DMS 273 (cell line): ENCODE results near the gene LINGO3.

ENCODE experiments used
- DNase-seq: peaks from one replicate; lab custom pipeline; 2025; ENCODE audit not compliant: unreplicated experiment; lab: John Stamatoyannopoulos, UW

LINGO3 gene

DNA sequence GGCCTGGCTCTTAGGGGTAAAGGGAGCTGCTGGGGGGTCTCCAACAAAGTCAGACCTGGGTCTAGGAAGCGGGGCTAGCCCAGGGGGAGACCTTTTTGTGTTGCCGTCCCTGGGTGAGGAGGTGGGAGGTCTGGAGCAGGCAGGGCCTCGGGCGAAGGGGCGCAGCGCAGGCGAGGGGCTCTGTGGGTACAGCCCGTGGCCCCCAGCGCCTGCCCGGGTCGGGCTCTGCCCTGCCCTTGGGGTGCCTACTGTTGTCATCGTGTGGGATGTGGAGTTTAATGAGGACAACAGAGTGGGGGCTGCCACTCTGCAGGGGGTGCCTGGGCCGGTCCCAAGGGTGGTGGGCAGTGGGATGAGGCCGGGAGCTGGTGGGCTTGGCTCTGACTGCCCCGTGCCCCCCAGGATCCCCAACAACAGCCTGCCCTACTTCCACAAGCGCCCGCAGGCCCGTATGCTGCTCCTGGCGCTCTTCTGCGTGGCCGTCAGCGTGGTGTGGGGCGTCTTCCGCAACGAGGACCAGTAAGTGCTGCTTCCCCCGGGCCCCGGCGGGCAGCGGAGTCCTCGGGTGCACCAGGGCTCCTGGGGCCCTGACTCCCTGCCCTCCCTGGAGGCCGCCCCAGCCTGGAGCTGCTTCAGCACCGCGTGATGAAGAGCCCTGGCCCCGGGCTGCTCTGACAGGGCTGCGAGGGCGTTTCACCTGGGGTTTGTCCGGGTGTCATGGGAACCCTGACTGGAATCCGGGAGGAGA lies 32.7 kb upstream of the LINGO3 start:
- DNase-seq = no peak

DNA sequence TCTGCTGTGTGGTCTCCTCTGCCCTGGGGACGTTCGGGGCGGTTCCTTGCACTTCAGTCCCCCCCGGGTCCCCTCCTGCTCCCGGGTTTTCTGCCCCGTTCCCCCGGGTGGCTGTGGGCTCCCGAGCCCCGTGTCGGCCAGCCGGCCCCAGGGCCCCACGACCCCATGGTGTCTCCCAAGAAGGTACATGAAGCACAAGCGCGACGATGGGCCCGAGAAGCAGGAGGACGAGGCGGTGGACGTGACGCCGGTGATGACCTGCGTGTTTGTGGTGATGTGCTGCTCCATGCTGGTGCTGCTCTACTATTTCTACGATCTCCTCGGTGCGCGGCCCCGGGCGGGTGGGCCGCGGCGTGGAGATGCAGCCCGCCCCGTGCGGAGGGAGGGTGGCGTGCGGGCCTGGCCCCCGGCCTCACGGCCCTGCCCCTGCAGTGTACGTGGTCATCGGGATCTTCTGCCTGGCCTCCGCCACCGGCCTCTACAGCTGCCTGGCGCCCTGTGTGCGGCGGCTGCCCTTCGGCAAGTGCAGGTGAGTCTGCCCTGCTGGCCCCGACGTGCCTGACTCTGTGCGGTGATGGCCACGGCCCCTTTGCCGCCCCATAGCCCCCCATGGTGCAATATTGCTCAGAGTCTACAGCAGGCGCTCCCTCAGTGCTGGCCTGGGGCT lies 31.8 kb upstream of the LINGO3 start:
- DNase-seq = no peak

DNA sequence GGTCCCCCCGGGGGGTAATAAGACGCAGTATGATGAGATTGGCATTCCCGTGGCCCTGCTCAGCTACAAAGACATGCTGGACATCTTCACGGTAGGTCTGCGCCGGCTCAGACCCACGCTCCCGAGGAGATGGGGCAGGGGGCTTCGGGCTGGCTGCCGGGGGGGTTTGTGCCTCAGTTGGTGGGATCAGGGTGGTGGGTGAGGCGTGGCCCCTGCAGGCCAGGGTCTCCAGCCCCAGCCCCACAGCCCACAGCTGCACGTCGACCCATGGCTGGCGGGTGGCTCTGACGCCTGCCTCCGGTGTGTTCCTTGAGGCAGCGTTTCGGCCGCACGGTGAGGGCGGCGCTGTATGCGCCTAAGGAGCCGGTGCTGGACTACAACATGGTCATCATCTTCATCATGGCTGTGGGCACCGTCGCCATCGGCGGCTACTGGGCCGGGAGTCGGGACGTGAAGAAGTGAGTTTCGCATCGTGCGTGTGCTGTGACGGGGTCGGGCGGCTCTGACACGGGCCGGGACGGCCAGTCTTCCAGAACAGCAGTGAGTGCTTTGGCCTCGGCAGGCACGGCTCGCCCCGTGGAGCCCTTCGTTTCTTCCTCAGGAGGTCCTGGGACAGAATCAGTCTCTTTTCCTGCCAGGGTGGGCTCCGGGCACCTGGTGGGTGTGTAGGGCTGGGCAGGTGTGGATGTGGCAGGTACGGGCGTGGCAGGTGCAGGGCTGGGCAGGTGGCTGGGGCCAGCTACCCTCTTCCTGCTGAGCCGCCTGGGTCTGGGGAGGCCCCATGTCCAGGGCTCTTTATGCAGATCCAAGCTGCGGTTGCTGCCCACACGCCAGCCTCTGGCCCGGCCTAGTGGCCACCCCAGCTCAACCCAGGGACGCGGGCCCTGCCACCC lies 31.0 kb upstream of the LINGO3 start:
- DNase-seq = no peak

DNA sequence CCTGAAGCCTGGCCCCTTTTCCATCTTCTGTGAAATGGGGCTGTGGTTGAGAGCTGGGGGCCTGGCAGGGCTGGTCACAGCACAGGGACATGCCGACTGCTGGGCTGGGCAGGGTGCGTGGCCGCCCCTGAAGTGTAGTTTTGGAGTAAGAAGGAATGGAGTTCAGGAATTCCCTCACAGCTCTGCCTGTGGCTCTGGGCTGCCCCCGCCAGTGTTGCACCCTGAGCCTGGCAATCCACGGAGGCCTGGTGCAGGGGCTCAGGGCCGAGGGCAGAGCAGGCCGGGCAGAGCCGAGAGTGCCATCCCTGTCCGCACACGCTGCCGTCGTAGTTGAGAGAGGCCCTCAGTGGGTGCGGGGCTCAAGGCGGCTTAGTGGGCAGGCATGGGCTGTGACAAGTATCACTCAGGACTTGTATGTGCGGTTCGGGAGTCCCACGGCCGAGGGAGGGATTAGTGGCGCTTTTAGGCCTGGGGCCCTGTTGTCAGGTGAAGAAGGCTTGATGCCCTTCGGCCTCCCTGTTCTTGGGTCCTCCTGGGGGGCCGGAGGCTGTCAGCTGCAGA lies 30.2 kb upstream of the LINGO3 start:
- DNase-seq = no peak

DNA sequence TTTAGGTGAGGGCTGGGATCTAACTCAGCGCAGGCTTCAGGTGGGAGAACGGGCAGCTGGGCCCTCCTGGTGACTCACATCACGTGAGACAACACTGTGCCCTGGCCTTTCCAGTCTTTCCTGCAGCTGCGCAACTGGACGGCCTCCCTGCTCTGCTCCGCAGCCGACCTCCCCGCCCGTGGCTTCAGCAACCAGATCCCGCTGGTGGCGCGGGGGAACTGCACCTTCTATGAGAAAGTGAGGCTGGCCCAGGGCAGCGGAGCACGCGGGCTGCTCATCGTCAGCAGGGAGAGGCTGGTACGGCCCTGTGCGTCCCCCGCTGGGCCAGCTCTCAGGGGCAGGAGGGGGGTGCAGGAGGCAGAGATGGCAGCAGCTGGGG lies 29.4 kb upstream of the LINGO3 start:
- DNase-seq = peak; percentile 51

DNA sequence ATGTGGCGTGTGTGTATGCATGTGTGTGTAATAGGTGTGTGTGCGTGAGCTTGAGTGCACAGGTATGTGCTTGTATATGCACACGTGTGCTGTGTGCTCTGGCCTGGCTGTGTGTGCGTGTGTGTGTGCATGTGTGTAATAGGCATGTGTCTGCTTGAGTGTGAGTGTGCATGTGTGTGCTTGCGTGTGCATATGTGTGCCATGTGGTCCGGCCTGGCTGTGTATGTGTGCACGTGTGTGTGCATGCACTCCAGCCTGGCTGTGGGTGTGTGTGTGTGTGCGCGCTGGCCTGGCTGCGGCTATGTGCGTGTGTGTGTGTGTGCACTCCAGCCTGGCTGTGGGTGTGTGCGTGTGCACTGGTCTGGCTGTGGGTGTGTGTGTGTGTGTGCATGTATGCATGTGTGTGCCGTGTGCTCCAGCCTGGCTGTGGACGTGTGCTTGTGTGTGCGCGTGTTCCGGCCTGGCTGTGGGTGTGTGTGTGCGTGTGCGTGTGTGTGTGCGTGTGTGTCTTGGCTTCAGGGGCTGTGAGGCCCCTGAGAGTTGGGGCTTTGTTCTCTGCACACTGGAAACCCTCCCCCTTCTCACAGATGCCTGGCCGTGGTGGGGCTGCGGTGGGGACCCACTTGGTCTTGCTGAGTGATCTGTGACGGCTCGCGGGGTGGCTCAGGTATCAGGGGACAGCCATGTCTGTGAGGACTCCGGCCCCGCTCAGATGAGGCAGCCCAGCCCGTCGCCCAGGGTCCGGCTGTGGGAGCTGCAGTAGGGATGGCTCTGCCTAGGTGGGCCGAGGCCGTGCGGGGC lies 28.8 kb upstream of the LINGO3 start:
- no peak for DNase-seq

DNA sequence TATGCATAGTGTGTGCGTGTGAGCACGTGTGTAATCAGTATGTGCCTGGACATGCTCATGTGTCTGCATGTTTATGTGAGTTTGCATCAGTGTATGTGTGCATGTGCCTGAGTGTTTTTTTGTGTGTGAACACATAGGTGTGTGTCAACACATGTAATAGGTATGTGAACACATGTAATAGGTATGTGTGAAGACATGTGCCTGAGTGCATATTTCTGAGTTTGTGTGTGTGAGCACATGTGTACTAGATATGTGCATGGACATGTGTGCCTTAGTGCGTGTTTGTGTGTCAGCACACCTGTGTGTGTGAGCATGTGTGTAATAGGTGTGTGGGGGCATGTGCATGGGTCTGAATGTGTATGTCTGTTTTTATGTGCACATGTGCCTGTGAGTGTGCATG lies 27.9 kb upstream of the LINGO3 start:
- no peak for DNase-seq

DNA sequence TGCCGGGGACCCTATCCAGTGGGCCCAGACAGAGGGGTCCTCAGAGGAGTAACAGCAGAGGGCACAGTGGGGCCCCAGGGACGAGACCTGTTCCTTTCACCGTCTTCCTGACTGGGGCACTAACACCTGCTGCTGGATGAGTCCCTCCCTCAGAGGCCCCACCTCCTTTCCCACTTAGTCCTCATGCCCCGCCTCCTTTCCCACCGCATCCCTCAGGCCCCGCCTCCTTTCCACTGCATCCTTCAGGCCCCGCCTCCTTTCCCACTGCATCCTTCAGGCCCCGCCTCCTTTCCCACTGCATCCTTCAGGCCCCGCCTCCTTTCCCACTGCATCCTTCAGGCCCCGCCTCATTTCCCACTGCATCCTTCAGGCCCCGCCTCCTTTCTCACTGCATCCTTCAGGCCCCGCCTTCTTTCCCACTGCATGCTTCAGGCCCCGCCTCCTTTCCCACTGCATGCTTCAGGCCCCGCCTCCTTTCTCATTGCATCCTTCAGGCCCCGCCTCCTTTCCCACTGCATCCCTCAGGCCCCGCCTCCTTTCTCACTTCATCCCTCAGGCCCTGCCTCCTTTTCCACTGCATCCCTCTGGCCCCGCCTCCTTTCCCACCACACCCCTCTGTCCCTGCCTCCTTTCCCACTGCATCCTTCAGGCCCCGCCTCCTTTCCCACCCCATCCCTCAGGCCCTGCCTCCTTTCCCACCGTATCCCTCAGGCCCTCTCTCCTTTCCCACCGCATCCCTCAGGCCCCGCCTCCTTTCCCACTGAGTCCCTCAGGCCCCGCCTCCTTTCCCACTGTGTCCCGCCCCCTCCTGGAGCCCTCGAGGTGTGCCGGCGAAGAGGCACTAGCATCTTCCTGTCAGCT lies 27.3 kb upstream of the LINGO3 start:
- no peak for DNase-seq

DNA sequence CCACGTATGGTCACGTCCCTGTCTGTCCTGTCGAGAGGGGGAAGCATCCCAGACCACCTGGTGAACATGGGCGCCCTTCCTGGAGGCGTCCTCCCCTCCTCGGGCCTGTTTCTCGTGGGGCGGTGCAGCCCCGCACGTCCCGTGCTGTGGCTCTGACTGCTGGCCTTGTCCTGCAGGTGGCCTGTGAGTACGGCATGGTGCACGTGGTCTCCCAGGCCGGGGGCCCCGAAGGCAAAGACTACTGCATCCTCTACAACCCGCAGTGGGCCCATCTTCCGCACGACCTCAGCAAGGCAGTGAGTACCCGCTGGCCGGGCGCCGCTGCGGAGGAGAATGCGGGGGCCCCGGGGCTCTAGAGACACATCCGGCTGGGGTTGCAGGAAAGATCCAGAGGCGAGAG lies 26.5 kb upstream of the LINGO3 start:
- DNase-seq = no peak

DNA sequence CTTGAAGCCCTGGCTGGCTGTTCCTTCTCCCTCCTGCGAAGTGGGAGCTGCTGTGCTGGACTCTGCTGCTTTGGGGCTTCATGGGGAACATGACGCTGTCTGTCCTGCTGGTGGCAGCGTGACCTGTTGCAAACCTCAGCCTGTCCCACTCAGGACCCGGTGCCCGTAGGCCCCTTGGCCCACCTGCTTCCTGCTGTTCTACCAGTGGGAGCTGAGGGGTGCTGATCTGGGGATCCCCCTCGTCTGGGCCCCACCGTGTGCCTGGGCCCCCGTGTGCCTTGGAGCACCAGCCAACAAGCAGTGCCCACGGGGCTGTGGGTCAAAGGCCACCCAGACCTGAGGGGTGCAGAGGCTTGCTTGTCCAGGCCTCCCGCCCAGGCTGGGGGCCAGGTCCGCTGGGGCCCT lies 25.9 kb upstream of the LINGO3 start:
- DNase-seq = no peak

DNA sequence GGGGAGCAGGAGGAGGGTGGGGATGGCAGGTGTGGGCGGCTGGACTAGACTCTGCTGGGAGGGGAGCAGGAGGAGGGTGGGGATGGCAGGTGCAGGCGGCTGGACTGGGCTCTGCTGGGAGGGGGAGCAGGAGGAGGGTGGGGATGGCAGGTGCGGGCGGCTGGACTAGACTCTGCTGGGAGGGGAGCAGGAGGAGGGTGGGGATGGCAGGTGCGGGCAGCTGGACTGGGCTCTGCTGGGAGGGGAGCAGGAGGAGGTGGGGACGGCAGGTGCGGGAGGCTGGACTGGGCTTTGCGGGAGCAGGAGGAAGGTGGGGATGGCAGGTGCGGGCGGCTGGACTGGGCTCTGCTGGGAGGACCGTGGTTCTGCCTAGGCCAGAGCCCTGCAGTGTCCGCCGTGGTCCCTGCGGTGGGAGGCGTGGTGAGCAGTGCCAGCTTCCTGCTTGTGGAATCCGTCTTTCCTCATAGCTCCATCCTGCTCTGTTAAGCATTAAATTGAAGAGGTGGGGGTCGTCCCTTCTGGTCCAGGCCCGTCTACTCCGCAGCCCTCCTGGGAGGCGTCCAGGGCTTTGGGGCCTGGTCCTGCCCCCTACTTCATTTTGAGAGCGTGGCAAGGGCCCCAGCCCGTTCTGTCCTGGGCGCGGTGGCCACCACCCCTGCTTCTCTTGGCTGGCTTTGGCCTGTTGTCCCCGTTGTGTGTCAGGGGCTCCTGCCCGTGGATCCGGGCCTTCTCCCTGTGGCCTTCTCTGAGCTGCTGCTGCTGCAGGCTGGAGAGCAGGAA lies 25.3 kb upstream of the LINGO3 start:
- no peak for DNase-seq

DNA sequence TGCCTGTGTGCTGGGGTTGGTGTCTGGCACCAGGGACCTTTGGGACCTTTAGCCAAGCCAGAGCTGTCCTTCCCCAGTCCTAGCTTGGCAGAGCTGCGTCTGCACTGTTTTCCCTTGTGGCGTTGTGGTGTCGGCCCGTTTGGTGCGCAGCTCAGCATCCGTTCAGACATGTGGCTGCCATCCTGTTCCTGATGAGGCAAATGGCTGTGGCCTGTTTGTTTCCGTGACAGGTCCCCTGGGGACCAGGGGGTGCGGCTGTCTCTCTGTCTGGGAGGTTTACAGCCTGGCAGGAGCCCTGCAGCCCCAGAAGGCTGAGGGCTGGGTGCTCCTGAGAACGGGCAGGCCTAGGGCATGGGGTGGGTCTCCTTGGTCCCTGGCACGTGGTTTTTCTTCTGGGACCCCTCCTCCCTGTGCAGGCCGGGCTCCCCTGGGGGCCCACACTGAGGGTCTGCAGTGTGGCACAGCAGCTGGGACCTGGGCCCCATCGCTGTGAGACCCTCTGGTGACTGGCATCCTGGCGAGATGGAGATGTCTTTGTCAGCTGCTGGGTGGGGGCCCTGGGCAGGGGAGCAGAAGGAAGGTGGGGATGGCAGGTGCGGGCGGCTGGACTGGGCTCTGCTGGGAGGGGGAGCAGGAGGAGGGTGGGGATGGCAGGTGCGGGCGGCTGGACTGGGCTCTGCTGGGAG lies 24.5 kb upstream of the LINGO3 start:
- no peak for DNase-seq

DNA sequence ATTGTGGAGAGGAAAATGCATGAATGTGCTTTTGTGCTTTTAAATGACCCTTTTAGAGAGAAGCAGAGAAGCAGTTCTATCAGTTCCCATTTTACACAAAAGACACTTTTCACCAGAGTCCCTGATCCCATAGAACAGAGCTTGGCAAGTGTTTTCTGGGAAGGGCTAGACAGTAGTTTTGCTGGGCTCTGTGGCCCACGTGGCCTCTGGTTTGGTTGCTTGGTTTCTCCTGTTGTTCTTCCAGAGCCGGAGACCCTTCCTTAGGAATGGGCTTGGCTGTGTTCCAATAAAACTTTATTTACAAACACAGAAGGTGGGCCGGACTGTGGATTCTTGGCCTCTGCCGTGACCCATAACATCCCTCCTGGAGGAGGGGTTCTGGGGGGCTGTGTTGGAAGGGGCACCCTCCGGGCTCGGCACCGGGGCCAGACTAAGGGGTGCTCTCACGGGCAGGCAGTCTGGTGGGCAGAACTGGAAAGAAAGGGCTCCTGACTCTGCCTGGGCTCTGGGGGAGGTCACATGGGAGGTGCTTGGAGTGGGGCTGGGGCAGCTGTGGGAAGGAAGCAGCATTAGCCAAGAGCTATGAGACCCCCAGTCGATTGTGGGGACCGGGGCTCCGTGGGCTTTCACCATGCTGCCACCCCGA lies 23.8 kb upstream of the LINGO3 start:
- no peak for DNase-seq

DNA sequence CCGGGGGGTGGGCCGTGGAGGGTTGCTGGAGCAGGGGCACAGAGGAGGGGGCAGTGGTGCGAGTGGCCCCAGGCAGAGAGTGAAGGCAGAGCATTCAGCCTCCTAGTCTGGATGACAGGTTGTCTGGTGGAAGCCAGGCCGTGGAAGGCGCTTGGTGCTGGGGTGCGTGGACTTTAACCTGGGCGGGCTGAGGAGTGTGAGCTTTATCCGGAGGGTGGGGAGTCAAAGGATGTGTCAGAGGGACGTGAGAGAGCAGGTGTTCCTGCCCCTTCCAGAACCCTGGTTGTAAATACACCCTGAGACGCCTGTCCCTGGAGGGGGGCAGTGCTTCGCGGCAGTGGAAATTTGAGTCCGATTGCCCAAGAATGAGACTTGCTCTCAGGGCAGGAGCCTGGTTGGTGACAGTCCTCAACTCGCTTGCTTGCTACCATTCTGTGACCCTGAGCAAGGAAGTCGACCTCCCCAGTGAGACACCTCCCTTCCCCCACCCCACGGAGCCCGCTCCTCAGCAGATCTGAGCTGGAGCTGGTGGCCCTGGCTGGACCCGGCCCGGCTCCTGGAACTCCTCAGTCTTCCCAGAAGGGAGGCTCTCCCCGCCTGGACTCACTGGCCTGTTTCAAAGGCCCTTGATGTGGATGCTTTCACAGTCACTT lies 22.8 kb upstream of the LINGO3 start:
- no peak for DNase-seq

DNA sequence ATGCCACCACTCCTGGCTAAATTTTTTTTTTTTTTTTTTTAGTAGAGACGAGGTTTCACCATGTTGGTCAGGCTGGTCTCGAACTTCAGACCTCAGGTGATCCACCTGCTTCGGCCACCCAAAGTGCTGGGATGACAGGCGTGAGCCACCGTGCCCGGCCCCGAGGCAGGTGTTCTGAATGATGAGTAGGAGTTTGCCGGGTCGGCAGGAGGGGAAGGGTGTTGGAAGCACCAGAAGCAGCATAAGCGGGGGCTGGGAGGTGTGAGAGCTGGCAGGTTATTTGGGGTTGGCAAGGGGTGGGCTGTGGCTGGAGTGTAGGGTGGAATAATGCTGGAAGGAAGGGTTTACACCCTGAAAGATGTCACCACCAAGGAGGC lies 22.3 kb upstream of the LINGO3 start:
- DNase-seq = no peak

DNA sequence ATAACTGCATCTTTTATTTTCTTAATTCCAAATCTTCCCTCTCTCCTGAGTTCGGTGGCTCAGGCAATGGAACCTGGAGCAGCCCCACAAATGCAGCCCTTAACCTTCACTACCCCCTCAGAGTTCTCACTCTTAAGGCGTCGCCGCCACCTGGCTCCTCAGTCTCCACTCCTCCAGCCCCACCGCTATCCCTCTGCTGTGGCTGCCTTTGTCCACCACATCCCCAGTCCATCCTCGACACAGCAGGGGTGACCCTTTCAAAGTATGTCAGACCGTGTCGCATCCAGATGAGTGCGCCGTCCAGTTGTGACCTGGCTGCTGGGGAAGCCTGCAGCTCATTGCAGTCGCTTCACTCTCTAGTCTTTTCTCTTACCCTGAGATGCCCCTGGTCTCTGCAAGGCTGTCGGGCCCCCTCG lies 21.6 kb upstream of the LINGO3 start:
- DNase-seq = no peak

DNA sequence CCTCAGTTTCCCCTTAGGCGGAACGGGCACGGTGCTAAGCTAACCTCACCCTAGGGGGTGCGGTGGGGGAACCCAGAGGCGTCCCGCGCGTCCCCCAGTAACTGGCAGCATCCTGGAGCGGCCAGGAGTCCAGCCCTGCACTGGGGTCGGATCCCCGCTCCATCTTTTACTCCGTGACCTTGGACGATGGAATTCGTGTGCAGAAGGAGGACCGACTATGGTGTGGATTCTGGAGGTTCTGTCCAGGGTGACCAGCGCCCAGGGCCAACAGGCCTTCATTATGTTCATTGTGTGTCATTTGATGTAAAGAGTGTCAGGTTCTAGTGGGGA lies 21.2 kb upstream of the LINGO3 start:
- no peak for DNase-seq
